HUES48 (cell line): ENCODE measurements around the gene SMCO4.

Experiments used
- H3K27ac ChIP-seq: one replicate; pipeline ENCODE4 v1.7.0; 2013; ENCODE audit warnings: low read depth, low read length, inconsistent platforms
- H3K27me3 ChIP-seq: 2 replicates; pipeline ENCODE4 v1.6.1; 2013; ENCODE audit warnings: mild to moderate bottlenecking, low read length; ENCODE audit not compliant: control insufficient read depth, insufficient read depth
- H3K36me3 ChIP-seq: 2 replicates; pipeline ENCODE4 v1.6.1; 2013; ENCODE audit warnings: low read length; ENCODE audit not compliant: control insufficient read depth, insufficient read depth
- H3K4me1 ChIP-seq: 2 replicates; pipeline ENCODE4 v1.6.1; 2013; ENCODE audit warnings: mild to moderate bottlenecking, low read length; ENCODE audit not compliant: control insufficient read depth, insufficient read depth
- H3K4me3 ChIP-seq: 2 replicates; pipeline ENCODE4 v1.5.1; 2013; ENCODE audit warnings: mild to moderate bottlenecking, low read depth, low read length
- H3K9ac ChIP-seq: 2 replicates; pipeline ENCODE4 v1.6.1; 2013; ENCODE audit warnings: mild to moderate bottlenecking, low read depth, low read length, moderate library complexity
- H3K9me3 ChIP-seq: 2 replicates; pipeline ENCODE4 v1.6.1; 2013; ENCODE audit warnings: low read length; ENCODE audit not compliant: control insufficient read depth, insufficient read depth

The SMCO4 gene

DNA sequence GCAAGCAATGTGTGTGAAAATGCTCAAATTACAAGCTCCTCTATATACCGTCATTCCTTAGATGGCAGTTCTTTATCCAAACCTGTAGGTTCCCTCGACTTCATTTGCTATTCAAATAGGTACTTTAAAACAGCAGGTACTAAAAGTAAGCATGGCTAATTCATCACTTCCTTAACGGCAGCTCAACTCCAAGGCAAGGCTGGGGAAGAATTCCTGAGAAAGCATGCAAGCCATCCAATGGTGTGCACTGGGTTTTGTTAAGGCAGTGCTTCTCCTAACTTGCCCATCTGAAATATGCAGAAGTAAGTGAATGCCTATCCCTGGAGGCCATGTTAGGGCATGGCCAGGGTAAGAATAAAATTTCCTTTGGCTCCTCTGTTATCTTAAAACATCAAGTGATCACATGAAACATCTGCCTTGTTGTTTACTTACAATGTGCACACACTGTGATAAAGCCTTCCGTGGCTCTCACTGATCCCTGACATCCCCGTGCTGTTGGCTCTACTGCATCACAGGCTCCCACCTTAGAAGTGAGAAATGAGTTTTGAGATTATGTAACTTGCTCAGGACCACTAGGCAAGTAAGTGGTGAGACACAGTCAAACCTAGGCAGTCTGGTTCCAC is 52.1 kb downstream of the SMCO4 start:
- Histone ChIP-seq H3K27ac (peak overlapping the region; percentile 76), H3K9ac (peak overlapping the region; percentile 14; the same call in 1 of the 2 replicates), H3K9me3 (no peaks in the 10 kb centered on the region), H3K27me3 (no peaks in the 10 kb centered on the region), H3K4me1 (peaks cover 62% of the 10 kb centered on the region), H3K36me3 (peaks cover 3% of the 10 kb centered on the region; the same call in 1 of the 2 replicates), H3K4me3 (0 out of 2 replicates have a peak overlapping the region, but pooled peaks have one; percentile 3)

DNA sequence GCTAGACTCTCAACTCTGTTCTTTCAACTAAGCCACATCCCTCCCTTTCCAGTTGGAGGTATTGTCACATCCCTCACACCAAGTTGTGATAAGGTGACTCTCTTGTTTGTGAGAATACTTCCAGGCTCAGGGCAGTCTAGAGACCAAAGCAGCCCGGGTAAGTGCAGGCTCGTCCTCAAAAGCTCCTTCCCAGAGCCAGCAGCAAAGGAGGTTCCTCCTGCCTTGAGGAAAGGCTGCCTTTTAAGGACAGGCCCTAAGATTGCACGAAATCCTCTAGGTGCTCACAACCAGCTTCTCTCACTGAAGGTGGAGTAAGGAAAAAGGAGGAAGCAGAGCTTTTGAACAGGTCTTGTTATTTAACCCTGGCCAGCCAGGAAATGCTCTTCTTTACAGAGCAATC is 53.4 kb downstream of the SMCO4 start:
- no peak overlapping the region for H3K9ac ChIP-seq
- H3K27ac ChIP-seq: peak overlapping the region; percentile 76
- H3K4me3 ChIP-seq: no peak overlapping the region
- no peaks in the 10 kb centered on the region for H3K36me3 ChIP-seq
- no peaks in the 10 kb centered on the region for H3K27me3 ChIP-seq
- H3K4me1 ChIP-seq: peaks cover 62% of the 10 kb centered on the region
- H3K9me3 ChIP-seq: no peaks in the 10 kb centered on the region

DNA sequence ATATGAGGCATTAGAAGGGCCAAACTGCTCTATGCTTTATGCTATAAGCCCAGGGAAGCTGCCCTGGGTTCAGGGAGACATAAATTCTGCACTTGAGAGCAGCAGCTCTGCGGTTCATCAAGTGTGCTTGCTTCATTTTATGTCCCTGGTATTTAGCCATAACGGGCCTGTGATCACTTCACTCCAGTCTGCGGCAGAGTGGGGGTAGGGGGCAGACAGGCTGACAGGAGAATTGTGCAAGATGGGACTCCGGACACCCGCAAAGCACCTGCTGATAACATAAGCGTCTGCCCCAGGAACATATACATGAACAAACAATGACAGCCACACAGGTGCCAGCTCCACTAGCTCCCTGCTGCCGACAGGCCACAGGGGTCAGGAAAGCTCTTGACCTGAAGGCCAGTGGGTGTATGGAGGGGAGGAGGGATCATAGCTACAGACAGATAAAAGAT is 56.1 kb downstream of the SMCO4 start:
- Histone ChIP-seq H3K4me3 (no peak overlapping the region), H3K9me3 (no peaks in the 10 kb centered on the region), H3K36me3 (no peaks in the 10 kb centered on the region), H3K9ac (no peak overlapping the region), H3K27ac (no peak overlapping the region), H3K27me3 (no peaks in the 10 kb centered on the region), H3K4me1 (peaks cover 46% of the 10 kb centered on the region)

DNA sequence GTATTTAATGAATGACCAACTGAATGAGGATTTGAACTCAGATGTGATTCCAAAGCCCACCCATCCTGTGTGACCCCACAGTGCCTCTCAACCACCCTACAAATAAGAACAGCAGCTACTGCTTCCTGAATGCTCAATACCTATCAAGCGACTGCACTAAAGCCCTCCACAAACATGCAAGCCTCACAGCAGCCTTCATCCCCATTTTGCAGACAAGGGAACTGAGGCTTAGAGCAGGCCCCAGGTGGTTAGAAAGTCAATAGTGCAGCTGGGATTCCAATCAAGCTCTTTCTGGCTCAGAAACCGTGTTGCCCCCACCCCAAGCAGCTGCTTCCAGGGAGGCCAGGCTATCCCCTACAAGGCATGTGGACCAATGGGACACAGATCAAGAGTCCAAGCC is 57.2 kb downstream of the SMCO4 start:
- H3K36me3 ChIP-seq: no peaks in the 10 kb centered on the region
- H3K9ac ChIP-seq: no peak overlapping the region
- H3K4me3 ChIP-seq: no peak overlapping the region
- no peaks in the 10 kb centered on the region for H3K27me3 ChIP-seq
- no peaks in the 10 kb centered on the region for H3K9me3 ChIP-seq
- peaks cover 35% of the 10 kb centered on the region for H3K4me1 ChIP-seq
- H3K27ac ChIP-seq: no peak overlapping the region

DNA sequence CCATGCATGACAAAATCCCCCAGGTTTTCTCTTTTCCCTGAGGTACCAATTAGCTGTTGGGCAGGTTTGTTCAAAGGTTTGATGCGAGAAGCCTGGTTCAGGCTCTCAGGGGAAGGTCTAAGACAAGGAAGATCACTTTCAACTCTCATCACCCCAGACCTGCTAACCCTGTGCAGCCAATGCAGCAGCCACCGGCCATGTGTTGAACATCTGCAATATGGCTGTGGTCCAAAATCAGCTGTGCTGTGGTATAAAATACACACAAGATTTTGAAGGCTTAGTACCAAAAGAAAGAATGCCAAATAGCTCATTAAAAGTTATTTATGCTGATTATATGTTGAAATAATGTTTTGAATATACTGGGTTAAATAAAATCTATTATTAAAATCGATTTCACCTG is 58.5 kb downstream of the SMCO4 start:
- Histone ChIP-seq H3K9ac (no peak overlapping the region), H3K36me3 (no peaks in the 10 kb centered on the region), H3K27ac (no peak overlapping the region)

DNA sequence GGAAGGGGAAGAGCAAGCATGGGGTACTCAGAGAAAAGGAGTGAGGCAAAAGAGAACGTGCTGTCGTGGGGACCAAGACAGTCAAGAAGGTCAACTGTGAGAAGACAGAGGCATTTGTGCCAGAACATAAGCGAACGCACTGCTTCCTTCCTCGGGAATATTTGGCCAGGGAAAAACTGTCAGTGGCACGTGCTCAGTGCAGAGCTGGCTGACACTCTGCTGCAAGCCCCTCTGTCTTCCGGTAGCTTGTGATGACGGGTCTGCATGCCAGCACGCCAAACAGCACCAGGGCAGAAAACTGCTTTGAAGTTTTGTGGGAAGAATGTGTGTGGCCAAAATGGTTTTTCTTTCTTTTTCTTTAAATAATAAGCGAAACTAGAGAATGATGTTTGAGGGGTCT is 60.6 kb downstream of the SMCO4 start:
- H3K4me1 ChIP-seq: peaks cover 21% of the 10 kb centered on the region
- no peaks in the 10 kb centered on the region for H3K36me3 ChIP-seq
- H3K9me3 ChIP-seq: no peaks in the 10 kb centered on the region
- no peak overlapping the region for H3K4me3 ChIP-seq
- H3K9ac ChIP-seq: no peak overlapping the region
- no peaks in the 10 kb centered on the region for H3K27me3 ChIP-seq
- H3K27ac ChIP-seq: no peak overlapping the region

More for the DNA sequence above, 58.5 kb downstream of the SMCO4 start:
- no peaks in the 10 kb centered on the region for H3K9me3 ChIP-seq
- peaks cover 22% of the 10 kb centered on the region for H3K4me1 ChIP-seq
- no peaks in the 10 kb centered on the region for H3K27me3 ChIP-seq
- H3K4me3 ChIP-seq: no peak overlapping the region

DNA sequence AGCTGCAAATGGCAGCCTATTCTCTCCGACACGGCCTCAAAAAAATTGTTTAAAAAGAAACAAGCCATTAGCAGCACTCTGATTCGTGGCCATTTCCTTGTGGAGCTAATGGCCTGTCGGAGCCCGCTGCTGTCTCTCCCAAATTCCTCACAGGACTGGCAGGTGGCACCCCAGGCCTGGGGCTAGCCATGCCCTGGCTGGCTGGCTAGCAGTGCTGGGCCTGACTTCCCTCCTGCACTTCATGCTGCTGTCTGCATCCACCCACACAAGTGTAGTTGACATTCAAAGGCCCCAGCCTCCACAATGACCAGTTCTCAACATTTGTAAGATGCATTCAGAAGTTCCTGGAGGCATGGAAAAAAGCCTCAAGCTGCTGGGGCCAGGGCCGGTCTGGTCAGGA is 61.5 kb downstream of the SMCO4 start:
- H3K27ac ChIP-seq: no peak overlapping the region
- H3K27me3 ChIP-seq: no peaks in the 10 kb centered on the region
- no peak overlapping the region for H3K9ac ChIP-seq

DNA sequence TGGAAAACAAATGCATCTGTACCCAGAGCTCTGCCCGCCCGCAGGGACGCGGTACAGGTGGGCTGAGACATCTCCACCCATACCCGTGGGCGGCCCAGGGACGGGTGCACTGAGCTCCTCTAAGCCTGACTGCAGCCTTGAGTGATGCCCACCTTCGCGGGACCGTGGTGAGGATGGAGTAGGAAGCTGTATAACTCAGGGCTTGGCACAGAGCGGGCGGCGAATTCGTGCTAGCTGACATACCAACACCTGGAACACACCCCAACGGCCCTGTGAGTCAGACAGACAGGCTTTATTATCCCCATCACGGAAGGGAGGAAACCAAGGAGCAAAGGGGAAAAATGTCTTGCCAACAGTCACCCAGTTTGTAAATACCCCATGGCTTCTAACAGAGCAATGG is 61.9 kb downstream of the SMCO4 start:
- H3K27me3 ChIP-seq: no peaks in the 10 kb centered on the region
- no peak overlapping the region for H3K27ac ChIP-seq
- H3K9me3 ChIP-seq: no peaks in the 10 kb centered on the region
- peaks cover 21% of the 10 kb centered on the region for H3K4me1 ChIP-seq
- no peak overlapping the region for H3K9ac ChIP-seq
- peaks cover 3% of the 10 kb centered on the region; the same call in 1 of the 2 replicates for H3K36me3 ChIP-seq
- H3K4me3 ChIP-seq: no peak overlapping the region

More for the DNA sequence above, 61.5 kb downstream of the SMCO4 start:
- H3K4me1 ChIP-seq: peaks cover 21% of the 10 kb centered on the region
- H3K9me3 ChIP-seq: no peaks in the 10 kb centered on the region
- peaks cover under 1% of the 10 kb centered on the region; the same call in 1 of the 2 replicates for H3K36me3 ChIP-seq
- H3K4me3 ChIP-seq: no peak overlapping the region

DNA sequence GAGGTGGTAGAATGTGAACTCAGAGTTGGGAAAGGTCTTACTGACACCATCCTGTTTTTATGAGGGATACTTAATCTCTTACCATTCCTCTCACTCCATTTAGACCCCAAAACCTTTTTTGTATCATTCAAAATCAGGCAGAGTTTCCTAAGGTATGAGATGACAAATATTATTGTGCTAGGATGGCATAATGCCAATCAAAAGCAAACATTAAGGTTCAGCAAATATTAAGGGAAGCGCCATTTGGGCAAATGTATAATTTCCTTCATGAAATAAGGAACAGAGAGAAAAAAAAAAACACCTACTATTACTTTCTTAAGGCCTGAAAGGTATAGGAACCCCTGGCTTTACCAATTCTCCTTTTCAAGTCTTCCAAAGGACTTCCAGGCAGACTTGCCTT is 62.4 kb downstream of the SMCO4 start:
- Histone ChIP-seq H3K4me3 (no peak overlapping the region), H3K9me3 (no peaks in the 10 kb centered on the region), H3K36me3 (peaks cover 3% of the 10 kb centered on the region; the same call in 1 of the 2 replicates), H3K9ac (no peak overlapping the region), H3K27me3 (no peaks in the 10 kb centered on the region), H3K4me1 (peaks cover 21% of the 10 kb centered on the region), H3K27ac (no peak overlapping the region)

DNA sequence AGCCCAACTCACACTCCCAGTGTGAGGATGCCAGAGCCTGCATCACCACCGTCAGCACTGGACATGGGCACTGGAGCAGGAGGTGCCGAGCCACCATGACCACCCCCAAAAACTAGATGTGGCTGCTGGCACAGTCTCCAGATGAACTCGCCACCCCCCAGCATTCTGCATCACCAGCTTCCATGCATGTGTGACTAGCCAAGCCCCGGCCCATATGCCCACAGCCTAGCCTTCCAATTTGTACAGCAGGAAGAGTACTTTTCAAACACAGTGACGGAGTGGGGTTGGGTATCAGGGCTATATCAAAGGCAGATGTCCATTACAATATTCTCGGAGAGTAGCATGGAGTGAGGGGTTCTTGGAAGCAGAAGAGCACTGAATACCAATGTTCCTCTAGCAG is 62.9 kb downstream of the SMCO4 start:
- Histone ChIP-seq H3K4me1 (peaks cover 21% of the 10 kb centered on the region), H3K9ac (no peak overlapping the region), H3K36me3 (peaks cover 3% of the 10 kb centered on the region; the same call in 1 of the 2 replicates), H3K27me3 (no peaks in the 10 kb centered on the region), H3K4me3 (no peak overlapping the region), H3K9me3 (no peaks in the 10 kb centered on the region), H3K27ac (no peak overlapping the region)

DNA sequence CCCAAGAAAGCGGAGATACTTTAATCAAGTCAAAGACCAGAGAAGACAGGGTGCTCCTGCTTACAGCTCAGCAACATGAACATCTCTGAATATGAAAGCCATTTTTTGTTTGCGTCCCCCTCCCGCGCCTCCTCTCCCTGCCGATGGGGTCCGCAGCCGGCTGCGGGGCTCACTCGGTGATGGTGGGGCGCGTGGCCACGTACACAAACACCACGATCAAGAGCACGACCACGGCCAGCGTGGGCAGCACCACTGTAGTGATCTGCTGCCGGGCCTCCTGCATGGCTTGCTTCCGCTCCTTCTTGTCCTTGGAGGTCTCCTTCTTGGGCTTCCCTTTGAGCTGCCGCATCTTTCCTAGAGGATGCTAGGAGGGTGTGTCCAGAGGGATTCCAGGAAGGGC is 64.3 kb downstream of the SMCO4 start:
- Histone ChIP-seq H3K36me3 (peaks cover 3% of the 10 kb centered on the region; the same call in 1 of the 2 replicates), H3K9ac (no peak overlapping the region), H3K4me3 (no peak overlapping the region), H3K4me1 (peaks cover 21% of the 10 kb centered on the region), H3K27ac (no peak overlapping the region), H3K9me3 (no peaks in the 10 kb centered on the region), H3K27me3 (no peaks in the 10 kb centered on the region)
